Activated CD4-positive, alpha-beta T cell treated with anti-CD3 and anti-CD28 coated beads, Interleukin-2, amount 10 ng/mL, durations not matched to agents 7 days and 5 days (primary cell): Measurements from ENCODE around the gene EYA2. TPM values are rescaled to one million over a fixed set of nuclear protein-coding genes. Genes with fewer than 3 reads are reported as not detected.

Source experiments
- CTCF ChIA-PET: fragments of 350-600 bp; sonication (Branson Sonifier 250); formaldehyde crosslinking; loops from one replicate; lab custom pipeline; 2021; ENCODE audit warnings: antibody characterized with exemption; lab: Charles Lee
- POLR2A ChIA-PET: fragments of 350-600 bp; sonication (Branson Sonifier 250); formaldehyde crosslinking; loops from one replicate; lab custom pipeline; 2021; ENCODE audit warnings: antibody characterized with exemption; lab: Charles Lee
- DNase-seq: peaks from one replicate; pipeline ENCODE4 v3.0.0-alpha.2; 2020
- H3K27ac Mint-ChIP-seq: one replicate; pipeline ENCODE4 v1.8.0; 2021; ENCODE audit warnings: mild to moderate bottlenecking, moderate library complexity, mixed read lengths
- H3K27me3 Mint-ChIP-seq: one replicate; pipeline ENCODE4 v1.8.0; 2021; ENCODE audit warnings: mixed read lengths
- H3K36me3 Mint-ChIP-seq: one replicate; pipeline ENCODE4 v1.8.0; 2021; ENCODE audit warnings: low read depth, mixed read lengths
- H3K4me1 Mint-ChIP-seq: one replicate; pipeline ENCODE4 v1.8.0; 2021; ENCODE audit warnings: mixed read lengths
- H3K4me3 Mint-ChIP-seq: one replicate; pipeline ENCODE4 v1.8.0; 2021; ENCODE audit warnings: mild to moderate bottlenecking, moderate library complexity, mixed read lengths
- H3K9me3 Mint-ChIP-seq: one replicate; pipeline ENCODE4 v1.8.0; 2021; ENCODE audit warnings: mixed read lengths
- total RNA-seq, 2 experiments: library from RNA; stranded (reverse); gene quantifications; one replicate each; pipeline ENCODE4 v1.2.3, GENCODE V29; 2021

The EYA2 gene
- total RNA-seq, 2 experiments from 2014 or later, result not detected

- ChIA-PET CTCF (interaction anchor here (0.6 to 0.7 kb wide), 3 partner anchors 159 to 1649 kb away, joined by 3 to 4 read pairs (median 3); no protein-coding TSS in a partner anchor), POLR2A (no interaction called here)
- no peak overlapping the region for H3K4me3 Mint-ChIP-seq
- H3K27me3 Mint-ChIP-seq, result no peaks in the 10 kb centered on the region
- no peak overlapping the region for H3K27ac Mint-ChIP-seq
- H3K9me3 Mint-ChIP-seq, result no peaks in the 10 kb centered on the region
- no peak for DNase-seq
- peaks cover 8% of the 10 kb centered on the region for H3K4me1 Mint-ChIP-seq
- peaks cover 45% of the 10 kb centered on the region for H3K36me3 Mint-ChIP-seq
These were observed 330.8 kb downstream of the EYA2 start for GRCh38 chr20:47225458-47225857.

GRCh38 chr20:47227119-47227518, 332.5 kb downstream of the EYA2 start:
- CTCF ChIA-PET, result interaction anchor here (0.5 to 1.7 kb wide), 3 partner anchors 21 to 200 kb away, joined by 3 to 5 read pairs (median 3); no protein-coding TSS in a partner anchor
- POLR2A ChIA-PET, result no interaction called here
- peaks cover 4% of the 10 kb centered on the region for H3K4me1 Mint-ChIP-seq
- no peak overlapping the region for H3K27ac Mint-ChIP-seq
- H3K36me3 Mint-ChIP-seq, result peaks cover 40% of the 10 kb centered on the region
- H3K27me3 Mint-ChIP-seq, result no peaks in the 10 kb centered on the region
- DNase-seq, result no peak
- H3K4me3 Mint-ChIP-seq, result no peak overlapping the region
- H3K9me3 Mint-ChIP-seq, result no peaks in the 10 kb centered on the region

DNA sequence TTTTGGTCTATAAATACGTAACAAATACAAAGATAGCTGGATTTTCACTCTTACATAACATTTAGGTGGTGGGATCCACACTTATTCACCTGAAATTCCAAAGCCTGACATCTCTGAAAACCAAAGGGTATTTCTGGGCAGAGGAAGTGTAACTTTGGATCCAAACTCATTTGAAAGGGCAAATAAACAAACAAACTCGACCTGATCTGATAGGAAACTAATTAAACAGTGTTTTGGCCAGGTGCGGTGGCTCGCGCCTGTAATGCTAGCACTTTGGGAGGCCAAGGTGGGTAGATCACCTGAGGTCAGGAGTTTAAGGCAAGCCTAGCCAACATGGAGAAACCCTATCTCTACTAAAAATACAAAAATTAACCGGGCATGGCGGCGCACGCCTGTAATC, 332.9 kb downstream of the EYA2 start:
- H3K27me3 Mint-ChIP-seq, result no peaks in the 10 kb centered on the region
- H3K36me3 Mint-ChIP-seq, result peaks cover 37% of the 10 kb centered on the region
- H3K9me3 Mint-ChIP-seq, result no peaks in the 10 kb centered on the region
- POLR2A ChIA-PET, result no interaction called here
- CTCF ChIA-PET, result interaction anchor here (1.7 kb wide), 1 partner anchor 22 kb away, joined by 5 read pairs; no protein-coding TSS in a partner anchor
- DNase-seq, result no peak
- H3K4me3 Mint-ChIP-seq, result no peak overlapping the region
- H3K4me1 Mint-ChIP-seq, result no peaks in the 10 kb centered on the region
- H3K27ac Mint-ChIP-seq, result no peak overlapping the region

DNA sequence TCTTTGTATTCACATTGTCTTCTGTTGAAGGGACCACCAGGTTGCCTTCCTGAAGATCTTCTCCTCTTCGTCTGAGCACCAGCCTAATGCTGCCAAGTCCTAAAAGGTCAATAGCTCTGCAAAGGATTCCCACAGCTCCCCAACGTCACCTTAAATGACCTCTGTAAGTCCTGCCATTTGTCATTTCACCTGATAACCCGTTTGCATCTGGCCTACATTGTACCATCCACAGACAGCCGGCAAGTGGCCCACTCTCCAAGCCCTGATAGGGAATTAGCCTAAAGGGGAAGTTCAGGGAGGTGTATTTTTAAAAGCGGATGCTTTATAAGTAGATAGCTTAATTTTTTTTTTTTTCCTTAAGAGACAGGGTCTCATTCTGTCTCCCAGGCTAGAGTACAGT, 334.0 kb downstream of the EYA2 start:
- Mint-ChIP-seq H3K4me1 (no peaks in the 10 kb centered on the region), H3K4me3 (no peak overlapping the region), H3K27ac (no peak overlapping the region), H3K36me3 (peaks cover 33% of the 10 kb centered on the region), H3K9me3 (no peaks in the 10 kb centered on the region), H3K27me3 (no peaks in the 10 kb centered on the region)
- ChIA-PET CTCF (interaction anchor here (0.6 to 1.5 kb wide), 3 partner anchors 9 to 1758 kb away, joined by 3 to 4 read pairs (median 3); no protein-coding TSS in a partner anchor), POLR2A (no interaction called here)
- no peak for DNase-seq

DNA sequence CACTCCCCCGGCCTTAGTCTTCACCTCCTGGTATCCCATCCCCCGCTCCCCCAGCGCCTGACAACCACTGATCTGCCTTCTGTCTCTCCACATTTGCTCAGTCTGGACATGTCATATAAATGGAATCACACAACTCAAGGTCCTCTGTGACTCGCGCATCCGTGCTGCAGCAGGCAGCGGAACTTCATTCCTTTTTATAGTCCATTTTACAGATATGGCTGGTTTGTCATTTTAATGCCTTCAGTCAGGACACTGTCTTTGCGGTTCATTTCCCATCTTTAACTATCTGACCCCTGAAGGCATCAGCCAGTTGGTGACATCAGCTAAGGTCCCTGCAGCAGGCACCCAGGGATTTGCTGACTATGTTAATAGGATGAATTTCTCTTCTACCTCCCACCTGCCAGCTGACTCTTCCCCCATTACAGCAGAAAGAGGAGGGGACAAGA, 336.2 kb downstream of the EYA2 start:
- Mint-ChIP-seq H3K27me3 (no peaks in the 10 kb centered on the region), H3K4me3 (no peak overlapping the region), H3K9me3 (no peaks in the 10 kb centered on the region), H3K4me1 (no peaks in the 10 kb centered on the region), H3K27ac (no peak overlapping the region), H3K36me3 (peaks cover 28% of the 10 kb centered on the region)
- DNase-seq, result no peak
- CTCF ChIA-PET, result no interaction called here
- POLR2A ChIA-PET, result no interaction called here

DNA sequence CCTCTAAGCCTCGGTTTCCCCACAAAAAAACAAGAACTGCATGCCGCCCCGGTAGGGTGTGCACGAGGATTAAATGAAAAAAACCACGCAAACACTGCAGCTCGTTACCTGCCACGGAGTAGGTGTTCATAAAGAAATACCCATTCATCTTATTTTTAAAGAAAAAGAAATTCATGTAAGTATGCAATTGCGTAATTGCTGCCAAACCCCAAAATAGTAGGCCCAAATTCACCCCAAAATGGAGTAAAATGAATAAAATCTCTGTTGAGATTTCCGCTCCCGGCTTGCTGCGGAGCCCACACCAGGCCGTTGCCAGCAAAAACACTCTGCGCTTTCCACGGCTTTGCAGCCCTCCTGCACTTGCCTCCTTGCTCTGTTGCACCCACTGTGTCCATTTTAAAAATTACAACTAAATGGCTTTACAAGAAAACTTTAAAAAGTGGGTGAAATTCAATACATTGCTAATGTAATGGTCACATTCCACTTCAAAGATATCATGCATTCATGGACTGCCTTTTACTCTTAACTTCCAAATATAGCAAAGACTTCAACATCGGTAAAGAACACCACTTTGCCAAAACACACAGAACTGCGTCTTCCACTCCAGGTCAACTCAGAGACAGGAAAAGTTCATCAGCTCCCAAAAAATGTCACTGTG, 336.9 kb downstream of the EYA2 start:
- Mint-ChIP-seq H3K9me3 (no peaks in the 10 kb centered on the region), H3K36me3 (peaks cover 31% of the 10 kb centered on the region), H3K4me1 (no peaks in the 10 kb centered on the region), H3K4me3 (no peak overlapping the region), H3K27me3 (no peaks in the 10 kb centered on the region), H3K27ac (no peak overlapping the region)
- DNase-seq, result no peak
- ChIA-PET CTCF (interaction anchor here (1.1 kb wide), 2 partner anchors 12 to 43 kb away, joined by 3 to 5 read pairs; no protein-coding TSS in a partner anchor), POLR2A (interaction anchor here (0.6 kb wide), 2 partner anchors 817 to 1351 kb away, joined by 4 to 6 read pairs; no protein-coding TSS in a partner anchor)

GRCh38 chr20:47232518-47232917, 337.9 kb downstream of the EYA2 start:
- ChIA-PET POLR2A (interaction anchor here (0.6 kb wide), 1 partner anchor 122 kb away, joined by 3 read pairs; no protein-coding TSS in a partner anchor), CTCF (interaction anchor here (0.6 to 1.5 kb wide), 5 partner anchors 9 to 42 kb away, joined by 3 to 5 read pairs (median 3); no protein-coding TSS in a partner anchor)
- Mint-ChIP-seq H3K4me3 (no peak overlapping the region), H3K27ac (no peak overlapping the region), H3K4me1 (no peaks in the 10 kb centered on the region), H3K36me3 (peaks cover 38% of the 10 kb centered on the region), H3K27me3 (no peaks in the 10 kb centered on the region), H3K9me3 (no peaks in the 10 kb centered on the region)
- DNase-seq, result no peak

DNA sequence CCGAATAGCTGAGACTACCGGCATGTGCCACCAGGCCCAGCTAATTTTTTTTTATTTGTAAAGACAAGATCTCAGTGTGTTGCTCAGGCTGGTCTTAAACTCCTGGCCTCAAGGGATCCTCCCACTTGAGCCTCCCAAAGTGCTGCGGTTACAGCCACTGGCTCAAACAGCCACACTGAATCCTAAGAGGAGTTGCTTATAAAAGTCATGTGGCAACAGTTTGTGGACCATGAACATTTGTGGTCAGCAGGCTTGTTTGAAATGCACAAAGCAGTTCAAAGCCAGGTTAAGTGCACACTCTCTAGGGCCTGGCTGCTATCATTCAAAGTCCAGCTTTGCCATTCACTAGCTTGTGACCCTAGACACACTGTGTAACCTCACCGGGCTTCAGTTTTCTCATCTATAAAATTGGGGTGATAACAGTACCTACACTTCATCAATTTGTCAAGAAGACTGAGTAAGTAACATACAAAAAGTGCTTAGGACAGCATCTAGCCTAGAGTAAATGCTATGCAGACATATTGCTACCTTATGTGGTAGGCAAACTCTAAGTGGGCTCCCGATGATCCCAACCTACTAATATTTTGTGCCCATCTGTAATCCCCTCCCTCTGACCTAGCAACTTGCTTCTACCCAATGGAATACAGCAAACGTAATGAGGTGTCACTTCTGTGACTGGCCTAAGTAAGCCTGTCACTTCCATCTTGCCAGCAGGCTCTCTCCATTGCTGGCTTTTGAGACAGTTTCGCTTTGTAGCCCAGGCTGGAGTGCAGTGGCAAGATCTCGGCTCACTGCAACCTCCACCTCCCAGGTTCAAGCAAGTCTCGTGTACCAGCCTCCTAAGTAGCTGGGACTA, 338.9 kb downstream of the EYA2 start:
- ChIA-PET POLR2A (no interaction called here), CTCF (interaction anchor here (1.0 to 1.5 kb wide), 2 partner anchors 10 to 28 kb away, joined by 3 to 4 read pairs; no protein-coding TSS in a partner anchor)
- Mint-ChIP-seq H3K4me3 (no peak overlapping the region), H3K9me3 (no peaks in the 10 kb centered on the region), H3K27ac (peak overlapping the region; percentile 19), H3K27me3 (no peaks in the 10 kb centered on the region), H3K4me1 (no peaks in the 10 kb centered on the region), H3K36me3 (peaks cover 45% of the 10 kb centered on the region)
- DNase-seq, result no peak

GRCh38 chr20:47235111-47235510, 340.5 kb downstream of the EYA2 start:
- ChIA-PET POLR2A (no interaction called here), CTCF (interaction anchor here (1.3 kb wide), 1 partner anchor 149 kb away, joined by 6 read pairs; no protein-coding TSS in a partner anchor)
- Mint-ChIP-seq H3K27ac (no peak overlapping the region), H3K4me3 (no peak overlapping the region), H3K27me3 (no peaks in the 10 kb centered on the region), H3K4me1 (no peaks in the 10 kb centered on the region), H3K36me3 (peaks cover 46% of the 10 kb centered on the region), H3K9me3 (no peaks in the 10 kb centered on the region)
- DNase-seq, result no peak

GRCh38 chr20:47235853-47236638, 341.4 kb downstream of the EYA2 start:
- Mint-ChIP-seq H3K27ac (no peak overlapping the region), H3K36me3 (peaks cover 41% of the 10 kb centered on the region), H3K27me3 (no peaks in the 10 kb centered on the region), H3K9me3 (no peaks in the 10 kb centered on the region), H3K4me1 (no peaks in the 10 kb centered on the region), H3K4me3 (no peak overlapping the region)
- ChIA-PET CTCF (interaction anchor here (1.3 kb wide), 2 partner anchors 10 to 148 kb away, joined by 5 to 6 read pairs; no protein-coding TSS in a partner anchor), POLR2A (no interaction called here)
- no peak for DNase-seq

- Mint-ChIP-seq H3K36me3 (peaks cover 43% of the 10 kb centered on the region), H3K27ac (no peak overlapping the region), H3K4me1 (no peaks in the 10 kb centered on the region), H3K9me3 (no peaks in the 10 kb centered on the region), H3K4me3 (no peak overlapping the region), H3K27me3 (no peaks in the 10 kb centered on the region)
- DNase-seq, result no peak
- ChIA-PET CTCF (interaction anchor here (1.3 kb wide), 2 partner anchors 9 to 148 kb away, joined by 5 to 6 read pairs; no protein-coding TSS in a partner anchor), POLR2A (no interaction called here)
These were observed 341.9 kb downstream of the EYA2 start for GRCh38 chr20:47236639-47236900.

- Mint-ChIP-seq H3K4me3 (no peak overlapping the region), H3K9me3 (no peaks in the 10 kb centered on the region), H3K27me3 (no peaks in the 10 kb centered on the region), H3K27ac (no peak overlapping the region), H3K36me3 (peaks cover 40% of the 10 kb centered on the region), H3K4me1 (no peaks in the 10 kb centered on the region)
- ChIA-PET CTCF (no interaction called here), POLR2A (no interaction called here)
- no peak for DNase-seq
These were observed 343.1 kb downstream of the EYA2 start for GRCh38 chr20:47237715-47238114.
